Loucy (cell line): ENCODE data around the gene CCDC178.

ENCODE experiments used
- EZH2phosphoT487 ChIP-seq: fragments of 200-600 bp; IDR thresholded peaks from 2 replicates; pipeline ENCODE4 v1.6.1; 2018; ENCODE audit warnings: antibody characterized with exemption, mild to moderate bottlenecking, moderate library complexity, borderline replicate concordance
- TF ChIP-seq, protein P1 (sequence below): fragments of 200-600 bp; sonication (generic); conservative IDR thresholded peaks from 2 replicates; pipeline ENCODE4 v1.5.1; 2014; ENCODE audit warnings: mild to moderate bottlenecking, antibody characterized with exemption, low read length

DNA sequence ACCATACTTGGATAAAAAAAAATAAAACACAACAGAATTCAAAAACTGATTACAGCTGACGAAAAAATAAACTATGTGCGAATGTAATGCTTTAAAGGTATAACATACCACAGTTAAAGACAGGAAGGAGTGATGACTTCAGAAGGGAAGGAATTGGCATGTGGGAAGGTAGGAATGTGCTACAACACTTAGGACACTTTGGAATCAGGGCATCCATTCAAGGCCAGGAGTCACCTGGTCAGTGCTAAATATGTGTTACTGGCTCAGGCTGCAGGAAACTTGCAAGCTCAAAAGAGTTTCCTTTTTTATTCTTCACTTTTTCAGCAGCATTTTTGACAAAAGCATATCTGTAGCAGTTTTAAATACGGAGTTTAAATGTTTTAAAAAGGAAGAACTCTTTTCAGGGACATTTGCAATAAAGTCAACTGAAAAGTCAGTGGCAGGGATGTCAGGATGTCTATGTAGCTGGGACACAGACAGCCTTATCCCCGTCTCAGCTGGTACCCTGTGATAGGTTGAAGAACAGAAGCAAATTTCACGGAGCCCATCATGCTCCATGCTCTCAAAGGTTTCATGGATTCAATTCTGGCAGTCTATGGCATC is 529.7 kb downstream of the CCDC178 start:
- TF ChIP-seq, protein P1, sequence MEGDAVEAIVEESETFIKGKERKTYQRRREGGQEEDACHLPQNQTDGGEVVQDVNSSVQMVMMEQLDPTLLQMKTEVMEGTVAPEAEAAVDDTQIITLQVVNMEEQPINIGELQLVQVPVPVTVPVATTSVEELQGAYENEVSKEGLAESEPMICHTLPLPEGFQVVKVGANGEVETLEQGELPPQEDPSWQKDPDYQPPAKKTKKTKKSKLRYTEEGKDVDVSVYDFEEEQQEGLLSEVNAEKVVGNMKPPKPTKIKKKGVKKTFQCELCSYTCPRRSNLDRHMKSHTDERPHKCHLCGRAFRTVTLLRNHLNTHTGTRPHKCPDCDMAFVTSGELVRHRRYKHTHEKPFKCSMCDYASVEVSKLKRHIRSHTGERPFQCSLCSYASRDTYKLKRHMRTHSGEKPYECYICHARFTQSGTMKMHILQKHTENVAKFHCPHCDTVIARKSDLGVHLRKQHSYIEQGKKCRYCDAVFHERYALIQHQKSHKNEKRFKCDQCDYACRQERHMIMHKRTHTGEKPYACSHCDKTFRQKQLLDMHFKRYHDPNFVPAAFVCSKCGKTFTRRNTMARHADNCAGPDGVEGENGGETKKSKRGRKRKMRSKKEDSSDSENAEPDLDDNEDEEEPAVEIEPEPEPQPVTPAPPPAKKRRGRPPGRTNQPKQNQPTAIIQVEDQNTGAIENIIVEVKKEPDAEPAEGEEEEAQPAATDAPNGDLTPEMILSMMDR, result no peak
- TF ChIP-seq EZH2phosphoT487, result no peak
